Tibial nerve (tissue), 4 donors: ENCODE results near the gene INF2. TPM values are rescaled to one million over a fixed set of nuclear protein-coding genes. Genes with fewer than 3 reads are reported as not detected.
A peak's percentile ranks its signal among the peaks of the same experiment; 100 is the strongest.

Source experiments
- DNase-seq, 2 donors: peaks; one replicate each; pipeline ENCODE4 v3.0.0-alpha.2; 2019; ENCODE audit warnings: low spot score in 2 of 2
- H3K27ac ChIP-seq, 4 donors: fragments of 200-600 bp; sonication (generic) in 3 of 4; one replicate each; pipeline ENCODE4 v1.5.1; 2017 to 2019; ENCODE audit warnings: mild to moderate bottlenecking in 1 of 4
- H3K27me3 ChIP-seq, 2 donors: fragments of 200-600 bp; sonication (generic) in 1 of 2; one replicate each; pipeline versions ENCODE4 v1.5.1 to v1.6.0; 2017 to 2019
- H3K36me3 ChIP-seq, 3 donors: fragments of 200-600 bp; sonication (generic); one replicate each; pipeline ENCODE4 v1.5.1; 2018 to 2019
- H3K4me1 ChIP-seq, 4 donors: fragments of 200-600 bp; sonication (generic) in 3 of 4; one replicate each; pipeline ENCODE4 v1.5.1; 2017 to 2019
- H3K4me3 ChIP-seq, 4 donors: fragments of 200-600 bp; sonication (generic) in 3 of 4; one replicate each; pipeline ENCODE4 v1.5.1; 2017 to 2019; ENCODE audit warnings: mild to moderate bottlenecking in 1 of 4, moderate library complexity in 1 of 4
- H3K9me3 ChIP-seq, 4 donors: fragments of 200-600 bp; sonication (generic) in 3 of 4; one replicate each; pipeline ENCODE4 v1.5.1; 2017 to 2019
- CTCF ChIP-seq, 5 experiments: fragments of 200-600 bp in 3 of 5; fragments of 450-650 bp in 2 of 5; sonication (generic) in 3 of 5; IDR thresholded peaks; one replicate each; pipeline ENCODE4 v1.5.1; 2016 to 2019; ENCODE audit warnings: antibody characterized with exemption in 5 of 5, mild to moderate bottlenecking in 3 of 5, moderate library complexity in 2 of 5
- EP300 ChIP-seq, 2 donors: sonication (generic); formaldehyde crosslinking; IDR thresholded peaks; one replicate each; pipeline ENCODE4 v1.6.1; 2017; ENCODE audit warnings: antibody characterized with exemption in 2 of 2, mild to moderate bottlenecking in 1 of 2
- POLR2A ChIP-seq, 2 donors: fragments of 450-650 bp; IDR thresholded peaks; one replicate each; pipeline ENCODE4 v1.6.1; 2017; ENCODE audit warnings: antibody characterized with exemption in 2 of 2, mild to moderate bottlenecking in 2 of 2, moderate library complexity in 2 of 2
- WGBS, 2 donors: methylation state at CpG; one replicate each; pipeline ENCODE4 v1.1.5; 2018; 5-methylcytosine and 5-hydroxymethylcytosine counted together
- total RNA-seq, 4 donors: library from RNA; depleted of rRNA; stranded (reverse); fragments of >200 nt; gene quantifications; one replicate each; pipeline ENCODE4 v1.1.0, GENCODE V29; 2016

INF2 gene
- total RNA-seq, 4 donors from 2014 or later = 217 to 256 (median 239) TPM

- Histone ChIP-seq H3K4me1 (peaks cover 0 to 67% (median 28%) of the 10 kb centered on the region in 4 donors), H3K27ac (peak overlapping the region; percentile 86 to 94 (median 92)), H3K4me3 (peak overlapping the region; percentile 87 to 100 (median 92)), H3K36me3 (peaks cover 0 to 18% (median 0%) of the 10 kb centered on the region in 3 donors), H3K9me3 (no peaks in the 10 kb centered on the region), H3K27me3 (no peaks in the 10 kb centered on the region)
- WGBS, 2 donors = 78 to 86% methylated on average over 72 to 86 of the region's 90 CpGs
- no peak for DNase-seq
- no peak for TF ChIP-seq POLR2A (IDR thresholded peaks at IDR 0.05)
- TF ChIP-seq CTCF (IDR thresholded peaks at IDR 0.05) = no peak
- TF ChIP-seq EP300 (IDR thresholded peaks at IDR 0.05) = no peak
Observed at GRCh38 chr14:104751539-104752422, 62.4 kb downstream of the INF2 start.

GRCh38 chr14:104752423-104752734 lies 63.0 kb downstream of the INF2 start:
- peaks cover 0 to 64% (median 28%) of the 10 kb centered on the region in 4 donors for H3K4me1 ChIP-seq
- H3K4me3 ChIP-seq = peak overlapping the region; percentile 87 to 100 (median 92)
- H3K27me3 ChIP-seq = no peaks in the 10 kb centered on the region
- DNase-seq = no peak
- H3K27ac ChIP-seq = peak overlapping the region; percentile 86 to 94 (median 92)
- TF ChIP-seq EP300 (IDR thresholded peaks at IDR 0.05) (no peak), POLR2A (IDR thresholded peaks at IDR 0.05) (peak in 1 of 2 donors; percentile 28)
- no peaks in the 10 kb centered on the region for H3K9me3 ChIP-seq
- peaks cover 0 to 24% (median 3%) of the 10 kb centered on the region in 3 donors for H3K36me3 ChIP-seq
- 6 to 9% methylated on average over 21 of the region's 21 CpGs for WGBS, 2 donors

- Histone ChIP-seq H3K27me3 (no peaks in the 10 kb centered on the region), H3K9me3 (no peaks in the 10 kb centered on the region), H3K36me3 (peaks cover 0 to 29% (median 3%) of the 10 kb centered on the region in 3 donors), H3K4me3 (peak within 1 kb of the TSS; percentile 87 to 100 (median 92)), H3K27ac (peak within 1 kb of the TSS; percentile 86 to 95 (median 93)), H3K4me1 (peaks cover 0 to 58% (median 25%) of the 10 kb centered on the region in 4 donors)
- WGBS, 2 donors = 0 to 1% methylated on average over 31 to 81 of the region's 95 CpGs
- peak; percentile 99 for DNase-seq
- TF ChIP-seq CTCF (IDR thresholded peaks at IDR 0.05) (peak in 2 of 5 experiments; percentile 18 to 36), EP300 (IDR thresholded peaks at IDR 0.05) (peak; percentile 90 to 94), POLR2A (IDR thresholded peaks at IDR 0.05) (peak; percentile 72 to 81)
Observed at GRCh38 chr14:104752735-104753527, 63.5 kb downstream of the INF2 start, which contains the start of gene SIVA1. SIVA1 (plus strand) TSS chr14:104753147; CDS start chr14:104753202, 55 bp downstream.

GRCh38 chr14:104753528-104754212 lies 64.3 kb downstream of the INF2 start:
- no peak for DNase-seq
- Histone ChIP-seq H3K9me3 (no peaks in the 10 kb centered on the region), H3K4me3 (peak overlapping the region; percentile 87 to 100 (median 92)), H3K27me3 (no peaks in the 10 kb centered on the region), H3K27ac (peak overlapping the region; percentile 86 to 95 (median 93)), H3K4me1 (peaks cover 0 to 51% (median 24%) of the 10 kb centered on the region in 4 donors), H3K36me3 (peaks cover 0 to 37% (median 3%) of the 10 kb centered on the region in 3 donors)
- TF ChIP-seq EP300 (IDR thresholded peaks at IDR 0.05) (no peak), CTCF (IDR thresholded peaks at IDR 0.05) (no peak), POLR2A (IDR thresholded peaks at IDR 0.05) (no peak)
- WGBS, 2 donors = 2 to 3% methylated on average over 24 to 30 of the region's 30 CpGs
